ENCODE data around the gene MAP7D3.

DNA sequence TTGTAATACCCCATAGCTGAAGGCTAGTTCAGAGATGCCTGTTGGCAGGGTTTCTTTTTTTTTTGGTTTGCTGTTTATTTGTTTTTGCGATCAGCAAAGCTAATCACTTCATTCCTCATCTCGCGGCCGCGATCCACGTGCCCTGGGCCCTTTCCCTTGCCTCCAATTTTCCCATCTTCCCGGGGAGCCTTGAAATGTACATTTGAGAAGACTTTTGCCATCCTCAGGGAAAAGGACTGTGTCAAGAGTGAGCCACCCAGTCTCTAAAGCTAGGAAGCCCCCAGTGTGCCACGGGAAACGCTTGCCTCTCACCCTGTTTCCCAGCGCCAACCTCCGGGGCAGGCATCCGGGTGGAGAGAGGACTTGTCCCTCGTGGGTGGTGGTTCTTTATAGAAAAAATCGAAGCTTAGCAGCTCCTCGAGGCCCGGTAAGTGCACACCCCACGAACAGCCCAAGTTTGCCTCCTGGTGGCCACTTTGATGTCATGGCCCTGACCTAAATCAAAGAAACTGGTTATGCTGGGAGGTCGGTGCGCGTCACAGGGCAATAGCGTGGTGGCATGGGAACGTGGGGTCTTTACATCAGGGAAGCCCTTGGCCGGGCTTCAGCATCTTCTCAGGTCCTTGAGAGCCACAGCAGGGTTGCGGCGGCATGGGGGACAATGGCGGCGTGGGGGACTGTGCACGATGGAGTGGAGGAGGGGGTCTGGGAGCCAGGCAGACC lies 42.0 kb downstream of the MAP7D3 start:
- TF ChIP-seq, protein P1, sequence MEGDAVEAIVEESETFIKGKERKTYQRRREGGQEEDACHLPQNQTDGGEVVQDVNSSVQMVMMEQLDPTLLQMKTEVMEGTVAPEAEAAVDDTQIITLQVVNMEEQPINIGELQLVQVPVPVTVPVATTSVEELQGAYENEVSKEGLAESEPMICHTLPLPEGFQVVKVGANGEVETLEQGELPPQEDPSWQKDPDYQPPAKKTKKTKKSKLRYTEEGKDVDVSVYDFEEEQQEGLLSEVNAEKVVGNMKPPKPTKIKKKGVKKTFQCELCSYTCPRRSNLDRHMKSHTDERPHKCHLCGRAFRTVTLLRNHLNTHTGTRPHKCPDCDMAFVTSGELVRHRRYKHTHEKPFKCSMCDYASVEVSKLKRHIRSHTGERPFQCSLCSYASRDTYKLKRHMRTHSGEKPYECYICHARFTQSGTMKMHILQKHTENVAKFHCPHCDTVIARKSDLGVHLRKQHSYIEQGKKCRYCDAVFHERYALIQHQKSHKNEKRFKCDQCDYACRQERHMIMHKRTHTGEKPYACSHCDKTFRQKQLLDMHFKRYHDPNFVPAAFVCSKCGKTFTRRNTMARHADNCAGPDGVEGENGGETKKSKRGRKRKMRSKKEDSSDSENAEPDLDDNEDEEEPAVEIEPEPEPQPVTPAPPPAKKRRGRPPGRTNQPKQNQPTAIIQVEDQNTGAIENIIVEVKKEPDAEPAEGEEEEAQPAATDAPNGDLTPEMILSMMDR (IDR thresholded peaks at IDR 0.05), result peak; percentile 22 to 32
- TF ChIP-seq POLR2AphosphoS5 (IDR thresholded peaks at IDR 0.05) (no peak), POLR2A (IDR thresholded peaks at IDR 0.05) (no peak), EP300 (IDR thresholded peaks at IDR 0.05) (no peak)

Measured in suprapubic skin (tissue), 4 donors.